Inflammatory macrophage treated with lipopolysaccharide for 1 hour (primary cell): ENCODE results near the gene MMP14.
"Not testable (repeated sequence)": the region's sequence is repeated elsewhere in the genome, so short reads cannot be mapped to it uniquely, and the experiment has no call there.

Source experiments
- DNase-seq, 2 donors: peaks; one replicate each; pipeline ENCODE4 v3.0.0-alpha.2; 2020 to 2022

Gene MMP14

DNA sequence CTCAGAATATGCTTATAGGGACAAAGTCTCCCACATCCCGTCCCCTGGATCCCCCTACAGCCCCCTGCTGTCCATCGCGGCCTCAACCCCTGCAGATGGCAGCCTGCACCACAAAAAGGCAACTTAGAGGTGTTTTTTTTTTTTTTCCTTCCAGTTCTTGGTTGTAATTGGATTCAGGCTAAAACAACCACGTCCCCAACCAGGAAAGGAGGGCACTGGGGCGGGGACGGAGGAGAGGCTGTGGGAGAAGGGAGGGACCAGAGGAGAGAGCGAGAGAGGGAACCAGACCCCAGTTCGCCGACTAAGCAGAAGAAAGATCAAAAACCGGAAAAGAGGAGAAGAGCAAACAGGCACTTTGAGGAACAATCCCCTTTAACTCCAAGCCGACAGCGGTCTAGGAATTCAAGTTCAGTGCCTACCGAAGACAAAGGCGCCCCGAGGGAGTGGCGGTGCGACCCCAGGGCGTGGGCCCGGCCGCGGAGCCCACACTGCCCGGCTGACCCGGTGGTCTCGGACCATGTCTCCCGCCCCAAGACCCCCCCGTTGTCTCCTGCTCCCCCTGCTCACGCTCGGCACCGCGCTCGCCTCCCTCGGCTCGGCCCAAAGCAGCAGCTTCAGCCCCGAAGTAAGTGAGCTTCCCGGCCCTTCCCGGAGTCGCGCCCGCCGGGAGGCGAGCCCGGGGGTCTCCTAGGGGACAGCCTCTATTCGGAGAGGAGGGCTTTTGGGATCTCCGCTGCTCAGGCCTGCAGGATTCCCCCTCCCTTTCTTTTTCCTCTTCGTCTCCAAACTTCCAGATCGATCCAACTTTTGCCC lies at the start of gene MMP14:
TSS of gene MMP14 (plus strand) at position 285 of the 813 bp plus-strand sequence. CDS start at position 518, 233 bp downstream.
- peak; percentile 42 to 85 for DNase-seq

DNA sequence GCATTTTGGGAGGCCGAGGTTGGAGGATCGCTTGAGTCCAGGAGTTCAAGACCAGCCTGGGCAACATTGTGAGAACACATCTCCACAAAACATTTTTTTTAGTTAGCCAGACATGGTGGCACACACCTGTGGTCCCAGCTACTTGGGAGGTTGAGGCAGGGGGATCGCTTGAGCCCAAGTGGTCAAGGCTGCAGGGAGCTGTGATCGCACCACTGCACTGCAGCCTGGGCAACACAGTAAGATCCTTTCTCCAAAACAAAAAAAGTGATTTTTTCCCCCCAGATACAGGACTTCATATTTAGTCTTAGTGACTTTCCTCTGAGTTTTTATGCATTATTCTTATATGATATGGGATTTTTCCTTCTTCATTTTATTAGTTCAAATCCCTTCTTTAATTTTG lies 49.7 kb upstream of the MMP14 start:
- no peak for DNase-seq

DNA sequence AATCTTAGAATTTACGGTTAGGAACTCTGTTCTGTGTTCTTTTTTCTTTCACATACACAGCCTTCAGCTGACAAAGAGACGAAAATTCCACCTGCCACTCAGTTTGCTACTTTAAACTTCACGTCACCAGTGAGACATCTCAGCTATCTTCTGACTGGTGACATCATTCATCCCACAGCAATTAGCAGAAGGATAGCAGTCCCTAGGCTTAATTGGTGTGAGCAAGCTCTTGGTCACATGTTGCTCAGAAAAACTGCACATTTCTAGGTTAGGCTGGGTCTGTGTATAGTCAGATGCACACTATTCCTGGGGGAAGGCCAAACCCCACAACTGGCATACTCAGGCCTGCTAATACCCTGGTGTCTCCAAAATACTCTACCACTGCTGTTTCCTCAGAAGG lies 45.1 kb upstream of the MMP14 start:
- DNase-seq = peak; percentile 85 to 94

DNA sequence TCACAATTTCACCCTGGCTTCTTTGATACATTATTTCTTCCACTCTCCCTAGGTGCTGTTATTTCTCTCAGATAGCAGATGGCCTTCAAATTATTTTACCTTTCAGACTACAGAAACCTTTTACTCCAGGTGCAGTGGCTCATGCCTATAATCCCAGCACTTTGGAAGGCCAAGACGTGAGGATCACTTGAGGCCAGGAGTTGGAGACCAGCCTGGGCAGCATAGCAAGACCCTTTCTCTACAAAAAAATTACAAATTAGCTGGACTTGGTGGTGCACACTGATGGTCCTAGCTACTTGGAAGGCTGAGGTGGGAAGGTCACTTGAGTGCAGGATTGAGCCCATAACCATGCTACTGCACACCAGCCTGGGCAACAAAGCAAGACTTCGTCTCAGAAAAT lies 44.2 kb upstream of the MMP14 start:
- no peak for DNase-seq

DNA sequence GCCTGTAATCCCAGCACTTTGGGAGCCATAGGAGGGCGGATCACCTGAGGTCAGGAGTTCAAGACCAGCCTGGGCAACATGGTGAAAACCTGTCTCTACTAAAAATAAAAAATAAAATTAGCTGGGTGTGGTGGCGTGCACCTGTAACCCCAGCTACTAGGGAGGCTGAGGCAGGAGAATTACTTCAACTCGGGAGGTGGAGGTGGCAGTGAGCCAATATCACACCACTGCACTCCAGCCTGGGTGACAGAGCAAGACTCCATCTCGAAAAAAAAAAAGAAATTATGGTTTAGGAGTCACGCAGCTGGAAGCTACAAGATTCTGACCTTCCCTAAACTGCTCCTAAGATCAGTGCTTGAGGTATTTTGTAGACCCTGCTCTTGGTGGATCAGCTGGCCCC lies 42.8 kb upstream of the MMP14 start:
- not testable (repeated sequence) for DNase-seq

DNA sequence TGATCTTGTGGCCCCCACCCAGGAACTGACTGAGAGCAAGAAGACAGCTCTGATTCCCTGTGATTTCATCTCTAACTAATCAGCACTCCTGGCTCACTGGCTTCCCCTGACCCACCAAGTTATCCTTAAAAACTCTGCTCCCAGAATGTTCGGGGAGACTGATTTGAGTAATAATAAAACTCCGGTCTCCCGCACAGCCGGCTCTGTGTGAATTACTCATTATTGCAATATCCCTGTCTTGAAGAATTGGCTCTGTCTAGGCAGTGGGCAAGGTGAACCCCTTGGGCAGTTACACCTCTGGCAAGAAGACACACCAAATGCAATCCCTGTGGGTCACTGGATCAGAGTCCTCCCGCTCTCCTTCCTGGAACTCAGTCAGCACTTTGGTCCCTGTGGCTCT lies 42.4 kb upstream of the MMP14 start:
- DNase-seq = no peak

DNA sequence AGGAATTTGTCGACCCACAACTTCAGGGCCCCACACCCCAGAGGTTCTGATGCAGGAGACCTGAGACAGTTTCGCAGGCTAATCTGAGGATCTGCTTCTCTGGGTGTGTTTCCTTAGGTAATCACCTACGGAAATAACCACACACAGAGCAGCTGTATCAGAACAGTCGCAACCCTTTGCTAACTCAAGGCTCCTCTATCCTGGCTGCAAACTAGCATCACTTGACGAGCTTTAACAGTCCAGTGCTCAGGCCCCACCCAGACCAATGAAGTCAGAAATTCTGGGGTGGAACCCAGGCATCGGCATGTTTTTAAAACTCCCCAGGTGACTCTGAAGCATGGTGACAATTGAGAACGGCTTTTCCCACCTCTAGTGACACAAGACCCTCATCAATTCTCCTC lies 41.8 kb upstream of the MMP14 start:
- DNase-seq = no peak

DNA sequence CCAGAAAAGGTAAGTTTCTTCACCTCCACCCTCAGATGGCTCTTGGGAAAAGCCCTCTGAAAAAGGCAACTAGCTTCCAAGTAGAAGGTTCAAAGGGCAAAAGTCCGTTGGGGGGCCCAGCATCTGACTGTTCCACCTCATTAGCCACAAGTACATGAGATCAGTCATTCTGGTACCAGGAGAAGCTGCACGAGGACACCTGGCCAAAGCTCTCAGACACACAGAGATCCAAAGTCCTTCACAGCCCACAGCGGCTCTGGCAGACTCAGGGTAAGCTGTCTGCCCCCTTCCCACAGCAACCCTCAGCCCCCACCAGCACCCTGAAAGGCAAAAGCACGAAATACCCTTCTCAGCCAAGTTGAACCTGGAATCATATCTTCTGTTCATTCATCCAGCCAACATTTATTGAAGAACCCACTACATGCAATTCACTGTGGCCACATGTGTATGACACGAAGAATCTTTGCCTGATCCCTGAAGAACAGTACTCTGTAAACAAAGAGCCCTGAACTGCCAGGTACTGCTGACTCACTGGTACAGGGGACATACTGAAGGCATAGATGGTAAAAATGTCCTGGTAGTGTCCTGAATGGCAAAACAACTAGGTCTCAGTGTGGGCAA lies 40.2 kb upstream of the MMP14 start:
- no peak for DNase-seq

DNA sequence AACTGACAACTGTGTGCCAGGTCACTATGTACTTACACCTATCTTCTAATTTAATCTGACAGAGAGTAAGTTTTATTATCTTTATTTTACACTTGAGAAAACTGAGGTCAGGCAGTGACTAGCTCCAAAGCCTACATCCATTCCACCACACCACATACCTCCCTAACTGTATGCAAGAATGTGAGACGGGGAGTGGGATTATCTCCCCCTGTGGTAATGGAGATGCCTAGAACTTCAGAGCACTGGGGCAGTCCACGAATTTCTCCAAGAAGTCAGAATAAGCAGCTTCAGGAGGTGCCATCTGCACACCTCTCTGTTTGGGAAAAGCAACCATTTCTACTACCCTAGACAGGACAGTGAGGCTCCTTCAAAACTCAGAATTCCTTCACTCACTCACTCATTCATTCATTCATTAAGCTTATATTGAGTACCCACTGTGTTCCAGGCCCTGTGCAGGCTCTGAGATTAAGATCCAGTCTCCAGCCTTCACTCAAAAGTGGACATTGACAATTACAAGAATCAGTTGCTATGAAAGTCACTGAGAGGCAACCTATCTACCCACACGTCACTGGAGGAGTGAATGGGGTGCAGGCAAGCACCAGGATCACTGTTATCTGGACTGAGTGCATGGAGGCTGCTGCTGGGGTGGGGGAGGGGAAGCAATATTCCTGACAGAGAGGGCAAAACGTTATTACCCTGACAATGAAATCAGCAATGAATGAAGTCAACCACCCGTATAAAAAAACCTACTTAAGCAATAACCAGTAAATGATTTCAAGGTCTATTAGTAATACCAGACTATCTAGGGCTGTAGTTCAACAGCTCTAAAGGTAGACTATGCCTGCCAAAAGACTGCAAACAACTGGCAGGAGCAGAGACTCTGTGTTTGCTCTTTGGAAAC lies 39.1 kb upstream of the MMP14 start:
- no peak for DNase-seq

DNA sequence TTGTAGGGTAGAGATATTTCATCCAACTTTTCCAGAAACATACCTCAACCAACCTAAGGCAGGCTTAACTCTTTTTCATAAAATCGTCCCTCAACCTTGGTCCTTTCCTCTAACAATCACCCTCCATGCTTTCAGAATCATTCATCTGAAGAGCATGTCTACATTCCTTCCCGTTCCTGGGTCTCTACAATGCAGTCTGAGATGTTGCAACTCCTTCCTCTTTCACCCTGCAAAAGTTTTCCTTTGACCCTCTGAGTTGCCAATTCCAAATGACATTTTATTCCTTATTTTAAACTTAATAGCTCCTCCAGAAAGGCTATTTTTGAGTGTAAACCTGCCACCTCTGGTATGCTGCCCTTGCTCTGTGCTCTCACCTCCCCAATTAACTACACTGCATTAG lies 37.9 kb upstream of the MMP14 start:
- peak; percentile 67 to 69 for DNase-seq

DNA sequence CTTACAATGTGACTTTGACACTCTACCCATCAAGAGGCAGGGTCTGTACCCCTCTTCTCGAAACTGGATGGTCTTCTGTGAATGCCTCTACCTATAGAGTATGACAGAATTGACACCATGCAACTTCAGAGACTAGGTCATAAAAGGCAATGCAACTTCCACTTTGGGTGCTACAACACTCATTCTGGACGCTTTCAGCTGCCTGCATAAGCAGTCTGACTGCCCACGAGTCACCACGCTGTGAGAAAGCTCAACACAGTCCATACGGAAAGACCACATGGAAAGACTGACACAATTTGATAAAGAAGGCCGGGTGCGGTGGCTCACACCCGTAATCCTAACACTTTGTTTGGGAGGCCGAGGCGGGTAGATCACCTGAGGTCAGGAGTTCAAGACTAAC lies 36.0 kb upstream of the MMP14 start:
- peak; percentile 64 to 82 for DNase-seq

DNA sequence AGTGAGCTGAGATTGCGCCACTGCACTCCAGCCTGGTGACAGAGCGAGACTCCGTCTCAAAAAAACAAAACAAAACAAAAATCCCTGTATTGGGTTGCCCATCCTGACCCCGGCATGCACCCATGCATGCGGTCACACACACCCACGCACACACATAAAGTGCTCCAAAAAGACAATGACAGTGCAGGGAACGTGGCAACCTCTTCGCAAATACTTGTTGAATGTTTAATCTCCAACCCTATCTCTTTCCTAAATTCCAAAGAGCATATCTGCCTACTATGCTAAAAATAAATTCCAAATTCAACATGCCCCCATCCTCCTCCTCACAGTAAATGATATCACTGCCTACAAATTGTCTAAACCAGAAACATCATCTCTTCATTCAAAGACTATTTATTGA lies 34.7 kb upstream of the MMP14 start:
- DNase-seq = peak in 1 of 2 donors; percentile 59

DNA sequence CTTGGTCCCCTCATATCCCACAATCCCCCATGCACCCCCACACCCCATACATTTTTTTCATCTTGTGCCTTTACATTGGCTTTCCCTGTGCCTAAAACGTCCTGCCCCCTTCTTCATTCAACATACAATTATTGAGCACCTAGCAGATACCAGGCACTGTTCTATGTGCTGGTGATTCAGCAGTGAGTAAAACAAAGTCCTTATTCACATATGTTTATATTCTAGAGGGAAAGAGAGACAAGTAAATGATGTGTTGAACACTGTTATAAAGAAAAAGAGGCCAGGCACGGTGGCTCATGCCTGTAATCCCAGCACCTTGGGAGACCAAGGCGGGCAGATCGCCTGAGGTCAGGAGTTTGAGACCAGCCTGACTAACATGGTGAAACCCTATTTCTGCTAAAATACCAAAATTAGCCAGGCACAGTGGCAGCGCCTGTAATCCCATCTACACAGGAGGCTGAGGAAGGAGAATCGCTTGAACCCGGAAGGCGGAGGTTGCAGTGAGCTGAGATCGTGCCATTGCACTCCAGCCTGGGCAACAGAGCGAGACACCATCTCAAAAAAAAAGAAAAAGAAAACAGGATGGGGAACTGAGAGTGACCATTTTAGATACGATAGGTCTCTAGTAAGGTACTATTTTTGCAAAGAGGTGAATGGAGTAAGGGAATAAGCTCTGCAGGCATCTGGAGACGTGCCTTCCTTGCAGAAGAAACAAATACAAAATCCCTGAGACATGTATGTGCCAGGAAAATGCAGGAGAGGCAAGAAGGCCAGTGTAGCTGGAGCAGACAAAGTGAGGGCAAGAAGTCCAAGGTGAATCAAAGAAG lies 33.3 kb upstream of the MMP14 start:
- DNase-seq = no peak

DNA sequence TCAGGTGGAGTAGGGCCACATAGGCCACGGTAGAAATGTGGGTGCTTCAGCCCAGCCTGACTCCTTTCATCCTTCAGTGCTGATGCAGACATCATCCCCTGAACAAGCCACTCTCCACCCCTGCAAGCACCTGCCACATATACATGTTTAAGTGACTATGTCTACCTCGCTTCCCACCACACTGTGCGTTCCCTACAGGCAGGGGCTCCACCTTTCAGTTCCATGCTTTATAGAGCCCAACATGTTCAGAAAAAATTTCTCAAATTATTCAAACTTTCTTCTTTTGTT lies 32.8 kb upstream of the MMP14 start:
- DNase-seq = no peak

DNA sequence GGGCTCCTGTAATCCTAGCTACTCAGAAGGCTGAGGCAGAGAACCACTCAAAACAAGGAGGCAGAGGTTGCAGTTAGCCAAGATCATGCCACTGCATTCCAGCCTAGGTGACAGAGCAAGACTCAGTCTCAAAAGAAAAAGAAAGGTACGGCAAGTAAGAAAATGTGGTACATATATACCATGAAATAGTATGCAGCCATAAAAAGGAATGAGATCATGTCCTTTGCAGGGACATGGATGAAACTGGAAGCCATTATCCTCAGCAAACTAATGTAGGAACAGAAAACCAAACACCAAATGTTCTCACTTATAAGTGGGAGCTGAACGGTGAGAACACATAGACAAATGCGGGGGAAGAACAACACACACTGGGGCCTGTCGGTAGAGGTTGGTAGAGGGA lies 31.1 kb upstream of the MMP14 start:
- not testable (repeated sequence) for DNase-seq

DNA sequence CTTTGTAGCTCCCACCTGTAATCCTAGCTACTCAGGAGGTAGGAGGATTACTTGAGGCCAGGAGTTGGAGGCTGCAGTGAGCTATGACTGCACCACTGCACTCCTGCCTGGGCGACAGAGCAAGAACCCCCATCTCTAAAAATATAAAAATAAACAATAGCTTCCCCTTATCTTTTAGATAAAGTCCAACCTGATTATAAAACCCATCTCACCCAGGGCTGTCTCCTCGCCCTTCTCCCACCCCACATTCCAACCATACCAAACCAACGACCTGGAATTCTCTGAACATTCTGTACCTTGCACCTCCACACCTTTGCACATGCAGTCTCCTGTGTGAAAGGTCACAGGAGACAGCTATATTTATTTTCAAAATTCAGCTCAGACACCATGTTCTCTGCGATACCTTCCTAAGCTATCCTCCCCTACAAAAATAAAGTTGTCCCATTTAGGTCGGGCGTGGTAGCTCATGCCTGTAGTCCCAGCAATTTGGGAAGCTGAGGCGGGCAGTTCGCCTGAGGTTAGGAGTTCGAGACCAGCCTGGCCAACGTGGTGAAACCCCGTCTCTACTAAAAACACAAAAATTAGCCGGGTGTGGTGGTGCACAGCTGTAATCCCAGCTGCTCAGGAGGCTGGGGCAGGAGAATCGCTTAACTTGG lies 28.8 kb upstream of the MMP14 start:
- DNase-seq = no peak

DNA sequence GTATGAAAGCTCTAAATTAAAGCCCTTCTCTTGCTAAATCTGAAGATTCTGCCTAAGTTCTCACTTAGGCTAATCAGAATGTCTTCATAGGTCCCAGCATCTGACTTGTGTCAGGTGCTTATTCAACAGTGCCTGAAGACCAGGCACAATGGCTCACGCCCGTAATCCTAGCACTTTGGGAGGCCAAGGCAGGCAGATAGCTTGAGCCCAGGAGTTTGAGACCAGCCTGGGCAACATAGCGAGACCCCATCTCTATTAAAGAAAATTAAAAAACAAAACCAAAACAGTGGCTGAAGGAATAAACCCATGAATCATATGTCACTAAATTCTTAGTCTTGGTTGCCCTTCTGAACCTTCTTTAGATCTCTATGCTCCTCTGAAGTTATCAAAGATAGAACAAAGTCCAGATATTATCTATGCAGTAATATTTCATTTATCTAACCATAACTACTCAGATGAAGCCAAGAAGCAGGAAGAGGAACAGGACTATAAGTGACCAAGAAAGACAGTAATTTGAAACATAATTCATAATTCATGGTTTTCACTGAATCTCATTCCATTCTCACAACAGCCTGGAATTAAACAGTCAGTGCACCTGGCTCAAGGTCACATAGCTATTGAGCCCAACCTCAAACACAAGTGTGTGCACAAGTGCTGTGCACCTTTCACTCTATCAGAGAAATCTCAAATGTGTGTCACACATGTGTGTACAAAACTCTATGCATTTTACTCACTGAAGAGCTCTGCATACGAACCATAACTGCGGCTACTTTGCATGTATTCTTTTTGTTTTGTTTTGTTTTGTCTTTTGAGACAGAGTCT lies 27.8 kb upstream of the MMP14 start:
- DNase-seq = no peak

DNA sequence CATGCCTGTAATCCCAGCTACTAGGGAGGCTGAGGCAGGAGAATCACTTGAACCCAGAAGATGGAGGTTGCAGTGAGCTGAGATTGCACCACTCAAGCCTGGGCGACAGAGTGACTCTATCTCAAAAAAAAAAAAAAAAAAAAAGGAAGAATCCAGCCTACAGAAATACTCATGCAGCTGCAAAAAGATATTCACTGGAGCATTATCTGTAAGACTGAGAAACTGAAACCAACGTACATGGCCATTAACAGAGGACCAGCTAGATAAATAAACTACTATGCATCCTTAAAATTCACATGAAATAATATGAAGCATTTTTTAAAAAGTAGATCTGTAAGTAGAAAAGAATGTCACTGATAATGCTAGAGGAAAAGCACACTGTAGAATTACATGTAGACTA lies 24.7 kb upstream of the MMP14 start:
- peak; percentile 64 to 77 for DNase-seq

DNA sequence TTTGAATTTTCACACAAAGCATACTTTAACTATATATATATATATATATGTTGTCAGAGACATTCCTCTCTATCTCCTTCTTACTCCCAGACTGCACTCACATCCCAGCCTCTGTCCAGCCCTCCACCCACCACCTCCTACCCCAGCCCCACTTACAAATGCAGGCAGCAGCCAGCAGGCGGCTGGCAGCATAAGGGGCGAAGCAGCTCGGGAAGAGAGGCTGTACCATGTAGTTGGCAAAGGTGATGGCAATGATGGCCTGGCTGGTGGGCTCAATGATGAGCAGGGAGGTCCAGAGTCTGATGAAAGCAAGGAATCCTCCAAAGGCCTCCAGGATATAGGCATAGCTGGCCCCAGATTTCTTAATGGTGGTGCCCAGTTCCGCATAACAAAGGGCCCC lies 23.6 kb upstream of the MMP14 start:
- no peak for DNase-seq

DNA sequence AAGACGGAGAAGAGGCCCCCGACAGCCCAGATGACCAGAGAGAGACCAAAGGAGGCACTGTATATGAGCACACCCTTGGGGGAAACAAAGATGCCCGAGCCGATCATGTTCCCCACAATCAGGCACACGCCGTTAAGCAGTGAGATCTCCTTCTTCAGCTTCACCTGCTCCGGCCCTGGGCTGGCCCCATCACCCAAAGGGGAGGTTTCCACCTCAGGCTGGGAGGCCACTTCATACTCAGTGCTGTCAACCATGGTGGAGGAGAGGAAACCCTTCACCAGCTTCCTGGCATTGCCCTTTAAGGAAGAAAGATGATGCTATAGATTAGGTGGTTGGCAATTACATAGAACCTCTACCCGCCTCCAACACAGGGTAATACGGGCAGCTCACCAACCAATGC lies 23.2 kb upstream of the MMP14 start:
- DNase-seq = no peak

DNA sequence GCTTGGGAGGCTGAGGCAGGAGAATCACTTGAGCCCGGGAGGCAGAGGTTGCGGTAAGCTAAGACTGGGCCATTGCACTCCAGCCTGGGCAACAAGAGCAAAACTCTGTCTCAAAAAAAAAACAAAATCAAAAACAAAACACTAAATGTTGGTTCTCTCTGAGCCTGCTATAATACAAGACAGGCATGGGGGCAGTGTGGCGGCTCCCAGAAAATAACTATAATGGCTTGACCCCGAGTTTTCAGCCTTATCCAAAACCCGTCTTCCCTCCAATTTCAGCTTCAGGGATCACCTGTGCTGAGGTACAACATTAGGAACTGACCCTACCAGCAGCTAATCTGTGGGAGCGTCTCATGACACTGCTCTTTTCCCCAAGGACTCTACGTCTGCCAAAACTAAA lies 22.0 kb upstream of the MMP14 start:
- no peak for DNase-seq
